ENCODE results near the gene CTSZ. TPM values are rescaled to one million over a fixed set of nuclear protein-coding genes. Genes with fewer than 3 reads are reported as not detected.

CTSZ gene
- polyA plus RNA-seq, 5 donors = 88.8 to 112 (median 111) TPM

GRCh38 chr20:59032713-59033059, 25.6 kb upstream of the CTSZ start:
- DNase-seq = no peak

- peak; percentile 92 to 93 for DNase-seq
Observed at GRCh38 chr20:59032023-59032712, 25.1 kb upstream of the CTSZ start, which contains the start of gene ATP5F1E. TSS of gene ATP5F1E (minus strand) at chr20:59032335. CDS start at chr20:59032251, 84 bp downstream.

- DNase-seq = no peak
Observed at GRCh38 chr20:59031564-59032022, 24.5 kb upstream of the CTSZ start.

DNA sequence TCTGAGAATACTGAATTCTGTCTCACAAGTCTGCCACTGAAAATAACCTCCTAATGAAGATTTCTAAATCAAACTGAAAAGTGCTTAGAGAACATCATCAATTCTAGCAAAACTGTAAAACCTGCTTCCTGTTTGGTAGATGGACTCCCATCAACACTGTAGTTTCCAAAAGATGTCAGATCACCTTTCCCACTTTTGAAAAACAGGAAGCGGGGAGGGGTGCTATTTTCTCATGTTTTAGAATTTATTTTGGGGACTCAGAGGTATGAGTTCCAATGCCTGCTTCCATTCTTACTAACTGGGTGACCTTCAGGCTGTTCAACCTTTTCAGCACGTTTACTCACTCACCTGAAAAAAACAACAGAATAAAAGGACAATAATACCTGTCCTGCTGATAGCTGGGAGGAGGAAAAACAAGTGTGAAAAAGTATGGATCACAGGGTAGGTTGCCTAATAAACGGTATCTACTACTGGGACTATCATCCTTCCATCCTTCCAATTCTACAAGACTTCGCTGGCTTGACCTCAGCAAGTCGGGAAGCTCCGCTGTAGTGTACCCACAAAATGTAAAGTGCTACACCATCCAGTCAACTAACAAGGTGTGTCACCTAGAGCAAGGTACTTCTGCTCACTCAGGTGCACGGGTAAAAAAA, 24.0 kb upstream of the CTSZ start:
- DNase-seq = no peak

GRCh38 chr20:59028812-59029211, 21.8 kb upstream of the CTSZ start:
- DNase-seq = no peak

DNA sequence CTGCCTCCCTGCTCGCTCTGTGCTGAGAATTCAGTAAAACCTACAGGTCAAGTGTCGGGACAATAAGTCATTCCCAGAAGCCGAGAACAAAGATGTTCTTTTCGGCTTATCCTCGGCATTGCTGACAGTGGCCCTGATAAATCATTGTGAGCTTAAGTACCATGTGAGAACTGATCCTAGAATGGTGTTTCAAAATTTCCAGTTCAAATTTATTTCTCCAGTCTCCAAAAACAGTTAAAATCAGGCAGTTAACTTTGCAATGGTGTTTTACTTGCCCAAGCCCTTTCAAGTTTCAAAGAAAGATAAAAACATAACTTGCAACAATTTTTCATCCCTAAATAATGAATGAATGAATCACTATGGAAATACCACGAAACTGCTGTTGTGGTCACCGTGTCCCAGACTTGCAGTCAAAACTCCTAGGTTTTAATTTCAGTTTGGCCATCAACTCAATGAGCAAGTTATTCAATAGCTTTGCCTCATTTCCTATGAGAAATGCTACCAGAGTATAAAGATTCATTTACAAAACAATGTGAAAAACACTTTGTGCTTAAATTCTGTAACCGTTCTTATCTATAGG, 20.8 kb upstream of the CTSZ start:
- DNase-seq = no peak

DNA sequence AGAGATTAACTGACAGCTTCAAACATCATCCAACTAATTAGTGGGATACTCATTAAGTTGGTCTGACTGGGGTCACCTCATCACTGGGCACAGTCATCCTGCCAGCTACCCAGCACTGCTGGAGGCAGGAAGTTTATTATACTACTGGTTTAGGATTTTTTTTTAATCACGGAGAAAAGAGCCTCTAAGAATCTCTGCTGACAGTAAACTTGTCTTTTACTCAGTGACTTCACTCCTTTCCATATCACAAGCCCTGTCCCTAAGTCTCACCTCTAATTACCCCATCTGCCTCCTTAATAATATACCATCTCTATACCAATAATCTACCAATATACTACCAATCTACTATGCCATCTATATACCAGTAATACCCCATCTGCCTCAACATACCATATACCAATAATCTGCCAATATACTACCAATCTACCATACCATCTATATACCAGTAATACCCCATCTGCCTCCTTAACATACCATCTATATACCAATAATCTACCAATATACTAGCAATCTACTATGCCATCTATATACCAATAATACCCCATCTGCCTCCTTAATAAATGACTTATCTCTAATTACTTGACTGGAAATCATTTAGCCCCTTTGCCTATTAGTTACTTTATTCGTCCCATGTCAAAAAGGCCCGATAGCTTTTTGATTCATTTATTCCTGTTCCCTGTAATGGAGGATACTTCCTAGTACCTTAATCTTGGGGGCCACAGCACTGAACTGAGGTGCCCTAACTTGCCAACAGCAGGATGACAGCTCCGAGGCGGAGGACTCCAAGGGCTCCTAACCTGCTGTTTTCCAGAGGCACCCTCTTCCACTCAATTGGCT, 20.1 kb upstream of the CTSZ start:
- no peak for DNase-seq

DNA sequence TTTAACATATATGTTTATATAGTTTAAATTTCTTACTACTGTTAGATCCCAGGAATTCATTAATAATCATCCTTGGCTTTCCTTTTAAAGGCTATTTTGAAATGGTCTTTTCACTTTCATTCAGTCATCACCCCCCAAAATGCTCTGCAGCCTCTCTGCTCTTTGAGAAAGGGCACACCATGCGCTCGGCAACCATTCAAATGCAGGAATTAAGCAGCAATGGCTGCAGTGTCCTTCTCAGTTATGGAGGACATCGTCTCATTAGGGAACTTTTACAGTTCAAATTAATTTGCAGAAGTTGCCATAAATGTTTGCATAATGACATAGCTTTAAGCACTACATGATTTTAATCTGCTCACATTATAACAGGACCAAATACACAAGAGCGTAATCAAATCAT, 18.5 kb upstream of the CTSZ start:
- no peak for DNase-seq

DNA sequence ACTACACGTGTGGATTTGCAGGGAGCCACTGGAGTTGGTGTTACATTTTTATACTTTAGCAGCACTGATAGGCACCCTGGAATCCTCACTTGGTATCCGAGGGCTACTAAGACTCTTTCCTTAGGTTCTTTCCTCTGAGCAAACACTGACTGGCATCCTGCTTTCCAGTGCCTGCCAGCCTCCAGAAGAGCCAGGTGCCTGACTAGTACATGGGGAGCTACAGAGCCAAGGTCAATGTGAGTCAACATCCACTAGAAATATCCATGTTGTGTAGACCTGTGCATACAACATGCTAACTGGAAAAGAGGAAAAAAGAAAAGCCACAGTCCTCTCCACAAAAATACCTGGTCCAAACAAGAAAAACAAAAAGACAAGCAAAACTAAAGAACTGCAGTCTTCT, 18.0 kb upstream of the CTSZ start:
- DNase-seq = no peak

DNA sequence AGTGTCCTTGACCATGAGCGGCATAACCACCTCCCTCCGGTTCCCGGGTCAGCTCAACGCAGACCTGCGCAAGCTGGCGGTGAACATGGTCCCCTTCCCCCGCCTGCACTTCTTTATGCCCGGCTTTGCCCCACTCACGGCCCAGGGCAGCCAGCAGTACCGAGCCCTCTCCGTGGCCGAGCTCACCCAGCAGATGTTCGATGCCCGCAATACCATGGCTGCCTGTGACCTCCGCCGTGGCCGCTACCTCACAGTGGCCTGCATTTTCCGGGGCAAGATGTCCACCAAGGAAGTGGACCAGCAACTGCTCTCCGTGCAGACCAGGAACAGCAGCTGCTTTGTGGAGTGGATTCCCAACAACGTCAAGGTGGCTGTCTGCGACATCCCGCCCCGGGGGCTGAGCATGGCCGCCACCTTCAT, 17.1 kb upstream of the CTSZ start:
- no peak for DNase-seq

GRCh38 chr20:59023616-59024015, 16.6 kb upstream of the CTSZ start:
- DNase-seq = no peak

GRCh38 chr20:59022754-59023153, 15.7 kb upstream of the CTSZ start:
- DNase-seq = no peak

DNA sequence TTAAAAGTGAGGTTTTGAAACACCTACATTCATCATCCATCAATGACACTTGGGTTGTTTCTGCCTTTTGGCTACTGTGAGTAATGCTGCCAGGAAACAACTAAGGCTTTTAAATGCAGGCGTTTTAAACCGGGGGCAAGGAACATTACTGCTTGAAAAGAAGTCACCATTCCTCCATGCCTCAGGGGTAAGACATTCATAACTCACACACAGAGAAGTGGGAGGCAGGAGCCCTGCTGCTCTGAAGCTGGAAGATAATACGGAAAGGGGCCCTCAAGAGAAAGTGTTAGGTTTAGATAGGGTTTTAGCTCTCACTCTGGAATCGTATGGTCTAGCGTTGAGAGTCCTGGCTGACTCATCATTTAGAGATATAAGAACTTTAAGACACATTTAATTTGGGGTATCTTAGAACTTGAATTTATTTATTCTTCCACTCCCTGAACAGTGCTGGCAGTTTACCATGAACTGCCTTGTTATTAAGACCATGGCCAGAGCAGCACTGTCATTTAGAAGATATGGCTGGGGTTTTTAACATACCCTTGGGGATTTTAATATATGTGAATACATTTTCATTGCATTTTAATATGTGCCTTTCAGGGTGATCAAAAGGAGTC, 14.0 kb upstream of the CTSZ start:
- no peak for DNase-seq

- no peak for DNase-seq
Observed at GRCh38 chr20:59019217-59019616, 12.2 kb upstream of the CTSZ start, which contains the start of gene TUBB1. TSS of gene TUBB1 (plus strand) at chr20:59019429. CDS start at chr20:59019523, 94 bp downstream.

- no peak for DNase-seq
Observed at GRCh38 chr20:59018817-59019216, 11.8 kb upstream of the CTSZ start.

- no peak for DNase-seq
Observed at GRCh38 chr20:59017493-59018231, 10.6 kb upstream of the CTSZ start.

- no peak for DNase-seq
Observed at GRCh38 chr20:59016795-59017492, 9.9 kb upstream of the CTSZ start.

DNA sequence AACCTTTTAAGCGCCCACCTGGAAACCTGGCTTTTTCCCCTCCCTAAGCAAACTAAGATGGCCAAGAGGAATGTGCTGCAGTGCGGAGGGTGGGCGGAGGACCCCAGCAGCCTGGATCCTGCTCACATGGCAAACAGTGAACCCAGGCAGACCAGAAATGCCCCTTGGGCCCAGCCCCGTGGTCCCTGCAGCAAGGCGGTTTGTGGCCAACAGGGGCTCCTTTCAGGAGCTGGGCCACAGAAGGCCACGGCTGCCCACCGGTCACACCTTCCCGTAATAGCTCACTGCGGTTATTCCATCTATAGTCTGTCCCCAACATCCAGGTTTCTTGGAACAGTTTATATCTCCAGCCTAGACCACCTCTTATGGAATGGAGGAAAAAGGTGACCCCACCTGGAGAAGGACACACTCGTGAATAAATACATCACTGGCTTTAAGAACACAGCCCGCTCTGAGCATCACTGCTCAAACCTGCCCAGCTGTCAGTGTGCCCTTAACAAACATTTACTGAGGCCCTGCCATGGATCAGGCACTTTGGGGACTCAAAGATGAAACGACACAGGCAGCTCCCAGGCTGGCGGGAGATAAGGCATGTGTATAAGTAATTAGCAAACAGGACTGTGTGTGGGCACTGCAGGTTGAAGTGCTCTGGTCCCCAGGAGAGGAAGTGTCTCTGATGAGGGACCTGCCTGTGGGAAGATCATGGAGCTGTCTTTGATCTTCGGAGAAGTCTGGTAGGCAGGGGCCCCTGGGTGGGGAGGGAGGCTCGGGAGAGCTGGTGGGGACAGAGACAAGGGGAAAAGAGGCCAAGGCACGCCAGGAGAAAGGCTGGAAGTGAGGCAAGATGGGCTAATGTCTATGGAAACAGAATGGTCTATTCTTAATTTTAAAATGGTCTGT, 9.0 kb upstream of the CTSZ start:
- no peak for DNase-seq

- no peak for DNase-seq
Observed at GRCh38 chr20:59015411-59015810, 8.4 kb upstream of the CTSZ start.
